Measurements from ENCODE around the gene CLEC12A.
"Not testable (repeated sequence)": the region's sequence is repeated elsewhere in the genome, so short reads cannot be mapped to it uniquely, and the experiment has no call there.

The CLEC12A gene

DNA sequence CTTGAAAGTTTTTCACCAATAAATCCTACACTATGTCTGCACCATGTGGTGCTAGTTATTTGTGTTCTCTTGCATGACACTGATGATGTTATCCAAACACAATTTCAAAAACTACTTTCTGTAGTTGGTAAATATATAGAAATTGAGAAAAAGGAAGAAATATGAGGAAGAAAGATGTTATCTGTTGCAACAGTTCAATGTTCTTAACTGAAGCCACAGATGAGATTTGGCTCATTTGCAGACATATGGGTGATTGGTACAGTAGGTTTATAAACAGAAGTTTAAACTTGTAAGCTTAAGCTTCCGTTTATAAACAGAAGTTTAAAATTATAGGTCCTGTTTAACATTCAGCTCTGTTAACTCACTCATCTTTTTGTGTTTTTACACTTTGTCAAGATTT, at the start of gene CLEC12A:
Gene CLEC12A (plus strand): TSS at position 229 of the 400 bp plus-strand sequence. CDS start 188 bp downstream, outside the sequence.
- no peak for DNase-seq

DNA sequence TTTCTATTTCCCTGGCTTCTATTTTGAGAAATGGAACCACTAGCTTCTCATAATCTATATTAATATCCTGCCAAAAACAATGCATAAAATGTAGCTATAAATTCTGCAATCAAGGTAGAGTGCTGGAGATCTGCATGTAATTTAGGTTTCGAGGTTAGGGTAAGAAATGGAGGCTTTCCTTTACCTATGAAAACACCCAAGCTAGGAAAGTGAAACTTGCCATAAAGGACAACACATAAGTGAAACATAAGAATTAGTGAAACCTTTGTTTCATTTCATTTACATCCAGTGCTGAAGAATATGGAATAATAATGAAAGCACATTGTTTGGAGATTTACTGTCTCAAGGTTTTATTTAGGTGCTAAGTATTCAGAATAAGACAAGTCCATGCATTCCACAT, 48.8 kb upstream of the CLEC12A start:
- DNase-seq: no peak

DNA sequence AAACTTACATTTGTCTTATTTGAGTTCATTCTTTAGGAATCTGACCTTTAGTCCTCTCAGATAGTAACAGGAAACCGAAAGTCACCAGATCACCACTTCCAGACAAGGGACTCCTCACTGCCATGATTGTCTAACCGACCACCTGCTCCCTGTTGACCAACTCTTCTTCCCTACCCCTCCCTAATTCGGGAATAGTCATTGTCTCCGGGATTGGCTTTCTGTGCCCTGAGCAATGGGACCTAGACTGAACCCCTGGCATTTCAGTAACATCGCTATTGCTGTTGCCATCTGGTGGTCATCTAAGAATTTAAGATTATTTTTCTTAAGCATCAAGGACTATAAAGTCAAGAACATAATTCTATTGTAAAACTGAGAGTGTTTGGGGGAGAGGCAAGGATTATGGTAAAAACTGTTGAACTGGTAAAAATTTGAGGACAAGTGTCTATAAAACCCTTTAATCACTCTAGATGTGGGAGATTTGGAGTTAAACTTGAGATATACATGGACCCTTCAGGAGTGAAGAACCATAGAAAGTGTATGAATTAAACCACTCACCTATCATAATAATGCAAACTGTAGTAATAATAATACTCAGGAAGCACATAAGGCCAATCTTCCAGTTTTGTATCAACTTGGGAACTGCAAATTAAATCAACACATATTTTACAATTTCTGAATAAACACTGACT, 45.4 kb upstream of the CLEC12A start:
- no peak for DNase-seq

DNA sequence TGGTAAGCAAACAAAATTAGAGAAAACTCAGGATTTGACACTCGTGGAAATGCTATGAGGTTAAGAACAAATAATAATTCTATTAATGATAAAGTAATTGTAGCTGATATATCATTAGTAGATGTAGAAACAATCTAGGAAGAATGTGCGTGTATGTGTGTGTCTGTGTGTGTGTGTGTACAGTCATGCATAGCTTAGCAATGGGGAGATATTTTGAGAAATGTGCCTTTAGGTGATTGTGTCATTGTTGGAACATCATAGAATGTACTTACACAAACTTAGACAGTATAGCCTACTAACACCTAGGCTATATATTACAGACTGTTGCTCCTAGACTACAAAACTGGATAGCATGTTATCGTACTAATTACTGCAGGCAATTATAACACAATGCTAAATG, 44.3 kb upstream of the CLEC12A start:
- DNase-seq: no peak

DNA sequence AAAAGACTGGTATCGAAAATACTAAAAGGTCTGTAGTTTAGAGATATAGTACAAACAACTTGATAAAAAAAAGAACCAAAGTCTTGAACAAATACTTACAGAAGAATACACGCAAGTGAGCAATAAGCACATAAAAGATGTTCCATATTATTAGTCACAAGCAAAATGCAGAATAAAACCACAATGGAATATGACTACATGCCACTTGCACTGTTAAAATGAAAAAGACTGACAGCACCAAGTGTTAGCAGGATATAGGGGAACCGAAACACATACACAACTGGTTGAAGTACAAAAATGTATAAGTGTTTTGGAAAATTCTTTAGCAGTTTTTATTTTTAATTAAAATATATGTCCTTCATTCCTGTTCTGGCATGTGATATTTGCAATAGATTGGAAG, 42.6 kb upstream of the CLEC12A start:
- DNase-seq: no peak

DNA sequence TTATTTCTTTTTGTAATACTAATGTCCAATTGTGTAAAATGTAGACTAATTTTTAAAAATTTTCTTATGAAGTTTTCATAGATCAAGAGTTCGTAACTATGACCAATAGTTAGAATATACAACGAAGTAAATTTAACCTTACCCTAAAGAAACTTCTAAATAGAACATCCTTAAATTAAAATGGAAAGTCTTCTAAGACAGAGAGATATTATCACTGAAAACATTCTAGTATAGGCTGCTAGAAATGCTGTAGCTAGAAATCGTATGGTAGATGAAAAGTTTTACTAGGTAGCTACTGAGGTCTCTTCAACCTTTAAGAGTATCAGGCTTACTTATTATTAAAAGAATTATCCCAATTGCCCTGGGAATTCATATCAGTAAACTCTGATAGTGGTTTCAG, 40.0 kb upstream of the CLEC12A start:
- DNase-seq: no peak

DNA sequence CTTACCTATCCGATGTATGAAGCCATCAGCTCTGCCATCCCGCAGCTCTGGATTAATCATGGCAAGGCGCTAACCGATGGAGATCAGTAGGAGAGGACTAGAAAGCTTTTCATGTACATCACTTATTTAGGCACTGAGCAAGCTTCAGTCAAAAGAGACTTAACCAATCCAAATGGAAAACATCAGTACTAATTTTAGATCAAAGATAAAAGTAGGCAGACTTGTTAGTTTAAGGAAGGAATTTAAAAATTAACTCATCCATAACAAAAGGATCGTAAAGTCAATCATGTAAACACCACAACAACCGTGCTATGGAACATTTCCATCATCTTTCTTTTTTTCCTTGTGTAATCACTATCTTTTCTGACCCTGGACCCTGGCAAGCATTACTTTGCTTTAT, 38.9 kb upstream of the CLEC12A start, which contains the start of gene CLEC2A:
Gene CLEC2A (minus strand): TSS at position 101 of the 400 bp plus-strand sequence. CDS start 41 bp downstream, at position 60.
- no peak for DNase-seq

DNA sequence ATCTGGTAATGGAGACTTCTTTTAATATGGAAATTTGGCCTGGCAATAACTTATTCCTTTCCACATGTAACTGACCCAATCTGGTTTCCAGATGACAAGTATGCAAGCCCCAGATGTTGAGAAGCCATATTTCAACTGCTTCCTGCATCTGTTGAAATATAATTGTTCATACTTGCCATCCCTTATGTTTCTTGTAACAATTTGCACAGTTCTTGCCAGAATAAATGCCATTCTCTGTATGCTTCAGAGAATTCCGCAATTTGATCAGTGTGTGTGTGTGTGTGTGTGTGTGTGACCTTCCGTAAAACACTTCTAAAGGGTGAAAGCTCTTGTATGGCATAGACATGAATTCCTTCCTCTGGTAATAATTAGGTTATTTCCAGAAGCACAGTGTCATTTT, 37.3 kb upstream of the CLEC12A start:
- no peak for DNase-seq

DNA sequence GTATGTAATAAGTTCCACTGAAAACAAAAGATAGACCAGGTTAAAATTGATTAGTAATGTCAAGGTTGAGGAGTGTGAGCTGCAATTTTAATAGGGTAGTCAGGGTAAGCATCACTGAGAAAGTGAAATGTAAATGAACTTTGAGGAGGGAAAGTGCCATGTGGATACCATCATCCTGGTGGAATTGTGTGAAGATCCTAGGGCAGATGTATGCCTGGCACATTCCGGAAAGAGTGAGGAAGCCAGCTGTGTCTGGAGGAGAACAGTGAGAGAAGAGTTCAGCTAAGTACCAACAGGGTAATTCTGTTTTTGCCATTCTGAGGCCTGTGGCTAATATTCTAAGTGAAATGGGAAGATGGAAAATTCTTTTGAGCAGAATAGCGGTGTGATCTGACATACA, 36.2 kb upstream of the CLEC12A start:
- no peak for DNase-seq

DNA sequence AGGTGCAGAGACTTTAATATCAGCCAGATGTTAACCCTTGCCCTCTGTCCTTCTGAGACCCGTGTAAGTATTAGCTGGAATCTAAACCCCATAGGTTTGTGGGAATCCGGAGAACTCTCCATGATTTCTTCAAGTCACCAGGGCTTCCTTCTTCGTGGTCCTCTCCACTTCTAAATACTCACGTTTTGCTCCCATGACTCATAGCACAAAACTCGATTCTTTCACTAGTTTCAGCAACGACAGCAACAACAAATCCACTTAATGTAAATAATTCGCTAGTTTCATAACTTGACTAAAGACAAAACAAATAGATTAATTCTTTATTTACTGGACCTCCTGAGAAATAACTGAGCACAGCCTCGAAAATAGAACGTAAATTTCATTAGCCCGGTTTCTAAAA, 34.6 kb upstream of the CLEC12A start:
- DNase-seq: no peak

DNA sequence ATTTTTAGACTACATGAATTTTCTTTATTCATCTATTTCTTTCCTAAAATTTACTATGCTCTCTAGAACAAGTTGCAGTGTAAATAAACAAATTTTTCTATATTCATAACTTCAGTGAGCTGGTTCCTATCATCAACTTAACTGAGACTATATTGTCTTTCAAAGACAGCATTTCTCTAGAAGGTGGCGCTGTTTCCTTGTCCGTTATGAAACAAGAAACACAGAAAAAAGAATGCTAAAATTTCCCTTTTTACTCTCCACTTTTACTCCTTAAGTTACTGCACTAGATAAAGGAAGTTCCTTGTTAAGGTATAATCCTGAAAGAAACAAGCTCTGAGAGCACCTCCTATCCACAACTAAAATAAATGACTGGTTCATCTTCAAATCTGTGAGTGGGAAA, 30.8 kb upstream of the CLEC12A start:
- DNase-seq: no peak

DNA sequence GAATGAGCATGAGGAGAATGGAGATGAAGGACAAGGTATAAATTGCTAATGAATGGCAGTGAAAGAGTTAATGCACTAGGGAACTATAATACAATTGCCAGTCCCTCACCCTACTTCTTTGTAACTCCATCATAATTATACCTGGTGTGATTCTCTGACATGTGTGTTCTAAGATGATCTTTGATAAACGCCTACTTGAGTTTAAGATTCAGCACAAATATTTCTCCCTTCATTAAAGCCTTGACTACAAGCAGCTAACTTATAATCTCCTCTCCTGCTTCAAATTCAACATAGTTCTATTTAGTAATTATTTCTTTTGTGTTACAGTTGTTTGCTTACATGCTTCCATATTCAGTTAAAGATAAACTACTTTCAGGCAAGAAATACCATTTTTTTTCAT, 29.4 kb upstream of the CLEC12A start:
- DNase-seq: no peak

DNA sequence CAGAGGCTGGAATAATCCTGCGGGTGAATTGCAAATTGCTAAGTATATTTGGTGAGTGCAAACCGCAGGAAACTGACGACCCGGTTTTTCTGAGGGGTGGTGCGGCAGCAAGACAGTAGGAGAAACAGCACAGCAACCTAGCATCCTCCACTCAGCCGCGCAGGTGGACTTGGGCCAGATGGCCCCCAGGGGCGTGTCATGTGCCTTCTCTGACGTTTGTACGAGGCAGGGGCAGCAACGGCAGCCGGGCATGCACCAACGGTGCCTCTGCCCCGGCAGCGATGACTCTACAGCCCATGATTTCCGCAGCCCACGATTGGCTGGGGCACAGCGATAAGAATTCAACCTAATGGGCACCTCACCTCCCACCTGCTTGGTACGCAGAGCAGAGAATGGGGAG, 28.0 kb upstream of the CLEC12A start:
- peak; percentile 6 for DNase-seq

DNA sequence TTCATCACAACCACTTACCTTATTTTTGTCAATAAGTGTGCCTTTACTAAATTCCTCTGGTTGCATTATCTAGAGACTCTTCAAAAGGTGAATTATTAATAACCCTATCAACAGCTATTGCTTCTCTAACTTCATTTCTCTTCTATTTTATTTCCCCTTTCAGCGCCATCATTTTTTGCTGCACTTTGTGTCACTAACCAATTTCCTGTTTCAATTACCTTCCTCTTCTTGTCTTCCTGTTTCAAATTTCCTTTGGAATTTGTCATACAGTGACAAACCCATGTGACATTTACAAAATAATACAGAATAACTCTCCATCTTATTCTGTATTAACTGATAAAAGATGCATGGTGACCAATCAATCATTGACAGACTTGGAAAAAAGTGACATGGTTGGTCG, 26.8 kb upstream of the CLEC12A start:
- no peak for DNase-seq

DNA sequence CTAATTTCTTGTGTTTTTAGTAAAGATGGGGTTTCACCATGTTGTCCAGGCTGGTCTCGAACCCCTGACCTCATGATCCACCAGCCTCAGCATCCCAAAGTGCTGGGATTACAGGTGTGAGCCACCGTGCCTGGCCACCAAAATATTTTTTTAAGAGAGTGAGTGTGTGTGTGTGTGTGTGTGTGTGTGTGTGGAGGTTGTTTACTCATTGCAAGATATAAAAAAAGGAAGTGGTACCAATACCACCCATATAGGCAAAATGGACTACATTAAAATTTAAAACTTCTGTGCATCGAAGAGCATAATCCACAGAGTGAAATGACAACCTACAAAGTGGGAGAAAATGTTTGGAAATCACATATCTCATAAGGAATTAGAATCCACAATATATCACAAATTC, 23.5 kb upstream of the CLEC12A start:
- DNase-seq: no peak

DNA sequence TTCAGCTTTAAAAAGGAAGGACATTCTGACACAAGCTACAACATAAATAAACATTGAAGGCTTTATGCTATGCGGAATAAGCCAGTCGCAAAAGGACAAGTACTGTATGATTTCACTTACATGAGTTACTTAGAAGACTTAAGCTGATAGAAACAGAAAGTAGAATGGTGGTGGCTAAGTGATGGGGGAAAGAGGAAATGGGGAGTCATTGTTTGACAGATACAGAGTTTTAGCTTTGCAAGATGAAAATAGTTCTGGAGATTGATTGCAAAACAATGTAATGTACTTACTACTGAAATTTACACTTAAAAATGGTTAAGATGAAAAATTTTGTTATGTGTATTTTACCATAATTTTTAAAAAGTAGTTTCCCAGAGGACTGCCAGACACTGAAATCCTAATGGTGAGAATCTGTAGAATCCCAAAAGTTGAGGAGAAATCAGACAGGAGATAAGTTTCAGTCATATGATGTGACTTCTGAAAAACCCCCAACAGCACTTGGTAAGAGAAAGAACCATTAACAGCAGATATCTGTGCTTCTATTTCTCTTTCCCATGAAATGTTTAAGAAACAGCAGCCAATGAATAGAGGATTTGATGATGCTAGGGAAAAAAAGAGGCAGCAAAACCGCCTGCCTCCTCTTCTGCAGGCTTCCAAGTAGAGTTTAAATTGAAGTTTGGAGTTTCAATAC, 22.5 kb upstream of the CLEC12A start:
- no peak for DNase-seq

DNA sequence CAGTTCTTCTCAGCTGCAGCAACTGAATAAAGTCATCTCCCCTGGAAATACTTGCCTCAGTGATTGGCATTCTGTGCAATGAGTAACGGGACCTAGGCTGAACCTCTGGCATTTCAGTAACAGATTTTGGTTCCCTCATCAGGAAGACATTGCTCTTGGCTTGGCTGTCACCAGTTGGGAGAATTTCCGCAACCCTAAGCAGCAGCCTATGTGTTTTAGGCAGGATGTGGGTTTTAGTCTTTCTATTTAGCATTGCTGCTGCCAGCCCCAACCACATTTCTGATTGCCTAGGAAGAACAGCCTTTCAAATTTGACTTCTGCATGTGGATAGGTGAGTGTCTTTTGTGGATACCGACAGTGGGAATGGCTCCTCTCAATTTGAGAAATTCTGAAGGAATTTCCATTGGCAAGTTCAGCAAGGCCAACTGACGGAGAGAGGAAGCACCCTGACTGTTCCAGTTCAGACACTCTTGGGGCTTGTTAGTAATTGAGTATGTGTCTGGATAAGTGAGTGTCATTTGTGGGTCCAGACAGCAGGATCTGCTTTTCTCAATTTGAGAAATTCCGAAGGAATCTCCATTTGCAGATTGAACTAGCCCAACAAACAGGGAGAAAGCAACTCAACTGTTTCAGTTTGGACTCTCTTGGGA, 20.1 kb upstream of the CLEC12A start:
- DNase-seq: peak; percentile 10

DNA sequence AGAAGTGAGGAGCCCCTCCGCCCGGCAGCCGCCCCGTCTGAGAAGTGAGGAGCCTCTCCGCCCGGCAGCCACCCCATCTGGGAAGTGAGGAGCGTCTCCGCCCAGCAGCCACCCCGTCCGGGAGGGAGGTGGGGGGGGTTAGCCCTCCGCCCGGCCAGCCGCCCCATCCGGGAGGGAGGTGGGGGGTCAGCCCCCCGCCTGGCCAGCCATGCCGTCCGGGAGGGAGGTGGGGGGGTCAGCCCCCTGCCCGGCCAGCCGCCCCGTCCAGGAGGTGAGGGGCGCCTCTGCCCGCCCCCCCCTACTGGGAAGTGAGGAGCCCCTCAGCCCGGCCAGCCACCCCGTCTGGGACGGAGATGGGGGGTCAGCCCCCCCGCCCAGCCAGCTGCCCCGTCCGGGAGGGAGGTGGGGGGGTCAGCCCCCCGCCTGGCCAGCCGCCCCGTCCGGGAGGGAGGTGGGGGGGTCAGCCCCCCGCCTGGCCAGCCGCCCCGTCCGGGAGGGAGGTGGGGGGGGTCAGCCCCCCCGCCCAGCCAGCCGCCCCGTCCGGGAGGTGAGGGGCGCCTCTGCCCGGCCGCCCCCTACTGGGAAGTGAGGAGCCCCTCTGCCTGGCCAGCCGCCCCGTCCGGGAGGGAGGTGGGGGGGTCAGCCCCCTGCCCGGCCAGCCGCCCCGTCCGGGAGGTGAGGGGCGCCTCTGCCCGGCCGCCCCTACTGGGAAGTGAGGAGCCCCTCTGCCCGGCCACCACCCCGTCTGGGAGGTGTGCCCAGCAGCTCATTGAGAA, 18.1 kb upstream of the CLEC12A start:
- not testable (repeated sequence) for DNase-seq

DNA sequence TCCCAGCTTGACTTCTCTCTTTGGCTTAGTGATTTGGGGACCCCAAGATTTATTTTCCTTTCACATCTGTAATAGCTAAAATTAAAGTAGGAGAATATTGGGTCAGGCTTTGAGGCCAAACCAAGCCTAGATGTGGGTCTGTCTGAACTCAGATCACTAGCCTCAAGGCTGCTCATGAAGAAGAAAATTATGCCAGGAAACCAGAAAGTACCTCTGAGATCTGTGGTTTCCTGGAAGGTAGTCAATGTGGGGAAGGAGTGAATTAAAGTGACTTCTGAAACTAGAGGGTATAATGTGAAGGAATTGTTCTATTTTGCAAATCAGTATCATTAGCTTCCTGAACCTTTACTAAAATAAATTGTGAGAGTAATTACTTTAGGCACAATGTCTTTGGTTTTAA, 13.4 kb upstream of the CLEC12A start:
- no peak for DNase-seq

DNA sequence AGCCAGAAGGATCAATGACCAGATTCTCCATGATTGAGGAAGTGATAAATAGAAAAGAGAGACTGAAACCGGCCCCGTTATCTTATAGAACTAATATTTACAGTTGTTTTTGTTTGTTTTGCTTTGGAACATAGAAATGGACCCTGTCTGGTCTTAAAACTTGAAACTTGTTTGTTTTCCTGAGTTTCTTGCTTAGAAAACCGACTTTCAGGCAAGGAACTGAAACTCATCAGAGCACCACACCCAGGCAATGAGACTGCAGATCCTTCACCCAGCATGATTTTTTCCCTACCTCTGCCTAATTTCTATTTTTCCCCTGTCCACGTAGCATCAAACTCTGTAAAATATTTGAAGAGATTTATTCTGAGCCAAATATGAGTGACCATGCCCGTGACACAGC, 10.6 kb upstream of the CLEC12A start:
- DNase-seq: no peak

DNA sequence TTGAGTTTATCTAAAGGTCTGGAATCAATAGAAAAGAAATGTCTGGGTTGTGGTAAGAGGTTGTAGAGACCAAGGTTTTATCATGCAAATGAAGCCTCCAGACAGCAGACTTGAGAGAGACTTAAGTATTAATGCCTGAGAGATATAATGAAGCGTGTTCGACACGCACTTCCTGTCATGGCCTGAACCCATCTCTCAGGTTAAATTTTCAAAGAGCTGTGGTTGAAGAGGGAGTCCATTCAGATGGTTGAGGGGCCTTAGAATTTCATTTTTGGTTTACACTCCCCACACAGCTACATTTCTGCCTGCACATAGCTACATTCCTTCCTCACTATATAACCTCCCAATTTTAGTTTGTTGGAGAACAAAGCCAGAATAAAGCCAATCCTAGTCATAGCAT, 10.1 kb upstream of the CLEC12A start:
- DNase-seq: no peak

DNA sequence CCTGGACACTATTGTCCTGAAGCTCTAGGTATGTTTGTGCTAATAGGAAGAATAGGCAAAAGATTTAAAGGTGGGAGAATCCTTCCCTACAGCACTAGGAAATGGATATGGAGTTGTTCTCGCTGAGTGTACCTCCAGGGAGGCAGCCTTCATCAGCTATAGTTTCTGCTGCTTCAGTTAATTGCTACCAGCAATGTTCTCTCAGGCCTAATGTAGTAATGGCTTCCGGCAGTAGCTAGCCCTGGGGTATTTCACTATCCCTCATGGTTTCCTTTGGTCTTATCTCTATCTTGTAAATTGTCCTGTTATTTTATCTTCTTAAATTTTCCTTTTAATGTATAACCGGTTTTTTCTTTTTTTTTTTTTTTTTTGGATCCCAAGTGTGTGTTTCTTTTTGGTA, 9.3 kb upstream of the CLEC12A start:
- no peak for DNase-seq

DNA sequence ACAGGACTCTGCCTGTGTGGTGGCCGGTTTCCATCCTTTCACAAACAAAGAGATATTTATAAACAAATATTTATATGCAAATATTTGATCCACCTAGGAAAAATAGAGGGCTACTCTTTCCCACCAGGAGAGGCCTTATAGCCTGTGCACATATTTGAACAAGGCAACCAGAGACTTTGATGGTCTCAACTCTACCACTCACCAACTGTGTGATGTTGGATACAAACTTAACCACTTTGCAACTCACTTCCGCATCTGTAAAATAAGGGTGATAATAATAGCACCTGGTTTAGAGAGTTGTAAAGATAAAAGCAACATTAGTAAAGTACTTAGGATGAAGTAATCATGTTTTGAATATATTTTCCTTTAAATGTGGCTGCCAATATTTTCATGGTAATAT, 1.5 kb upstream of the CLEC12A start:
- DNase-seq: no peak

Measured in activated naive CD4-positive, alpha-beta T cell treated with Interleukin-2 at 50 U/mL for 16 hours (primary cell).